ENCODE results near the gene CCDC137. TPM values are rescaled to one million over a fixed set of nuclear protein-coding genes. Genes with fewer than 3 reads are reported as not detected.

The CCDC137 gene
- total RNA-seq, 1 experiment from 2014 or later: 49.9 TPM

GRCh38 chr17:81711814-81712467 lies 45.4 kb downstream of the CCDC137 start, which contains the start of gene SLC25A10:
SLC25A10 (plus strand) TSS chr17:81712284; CDS start chr17:81712427, 143 bp downstream.
- DNase-seq: peak; percentile 92
- Histone ChIP-seq H4K20me1 (ENCODE audit: low read length) (0 out of 2 replicates have a peak, but pooled peaks cover 5% of the 10 kb centered on the region), H3F3A (ENCODE audit: low read length, unreplicated experiment) (peaks cover 8% of the 10 kb centered on the region), H3K27me3 (ENCODE audit: low read length) (no peaks in the 10 kb centered on the region), H3K4me2 (ENCODE audit: low read length) (peak within 1 kb of the TSS; percentile 99), H3K79me2 (ENCODE audit: low read length) (peaks cover 34% of the 10 kb centered on the region), H3K4me1 (ENCODE audit: insufficient read depth, low read length) (peaks cover 37% of the 10 kb centered on the region), H3K27ac (ENCODE audit: low read length) (peak within 1 kb of the TSS; percentile 41), H3K9ac (ENCODE audit: low read length) (peak within 1 kb of the TSS; percentile 77), H3K9me2 (replicated peaks; ENCODE audit: low read length) (no peaks in the 10 kb centered on the region), H3K36me3 (ENCODE audit: low read depth, low read length) (peaks cover 19% of the 10 kb centered on the region), H2AFZ (ENCODE audit: low read length) (no peak within 1 kb of the TSS), H3K9me3 (ENCODE audit: low read length) (no peaks in the 10 kb centered on the region), H3K4me3 (ENCODE audit: low read length) (peak within 1 kb of the TSS; percentile 89)
- intact Hi-C loops (cut with micrococcal nuclease): no loop called here
- ChIA-PET CTCF (no interaction called here), POLR2A (ENCODE audit: unreplicated experiment) (interaction anchor here (0.6 kb wide), 2 partner anchors 202 to 217 kb away, joined by 3 to 4 read pairs; no protein-coding TSS in a partner anchor)
- peak; percentile 69 for ATAC-seq
- BruUV-seq (replicated peaks): no TSS peak
- TF ChIP-seq EZH2 (IDR thresholded peaks at IDR 0.05; ENCODE audit: low read length, unreplicated experiment) (no peak), EZH2phosphoT487 (IDR thresholded peaks at IDR 0.05; ENCODE audit: borderline replicate concordance, low read length) (peak; percentile 97)

- ATAC-seq (peak; percentile 25), DNase-seq (peak; percentile 25)
- peak overlapping the region; percentile 15; the same call in 1 of the 2 replicates for H3K27ac ChIP-seq (ENCODE audit: low read length)
- H2AFZ ChIP-seq (ENCODE audit: low read length): no peak overlapping the region
- no peaks in the 10 kb centered on the region for H3K27me3 ChIP-seq (ENCODE audit: low read length)
- H3K4me3 ChIP-seq (ENCODE audit: low read length): peak overlapping the region; percentile 89
- ChIA-PET CTCF (no interaction called here), POLR2A (ENCODE audit: unreplicated experiment) (interaction anchor here (0.5 to 1.0 kb wide), 3 partner anchors 9 to 203 kb away, joined by 4 to 10 read pairs (median 9); no protein-coding TSS in a partner anchor)
- H3K9ac ChIP-seq (ENCODE audit: low read length): peak overlapping the region; percentile 77
- peak overlapping the region; percentile 99 for H3K4me2 ChIP-seq (ENCODE audit: low read length)
- no peaks in the 10 kb centered on the region for H3K9me3 ChIP-seq (ENCODE audit: low read length)
- BruUV-seq (replicated peaks): no TSS peak
- intact Hi-C loops (cut with micrococcal nuclease): no loop called here
- peaks cover 13% of the 10 kb centered on the region; the same call in 1 of the 2 replicates for H3K36me3 ChIP-seq (ENCODE audit: low read depth, low read length)
- peaks cover 37% of the 10 kb centered on the region for H3K4me1 ChIP-seq (ENCODE audit: insufficient read depth, low read length)
- H3F3A ChIP-seq (ENCODE audit: low read length, unreplicated experiment): peaks cover 8% of the 10 kb centered on the region
- no peak for TF ChIP-seq EZH2 (IDR thresholded peaks at IDR 0.05; ENCODE audit: low read length, unreplicated experiment)
- no peak; the same call in 1 of the 2 replicates for TF ChIP-seq CTCF (conservative IDR thresholded peaks at IDR 0.05; ENCODE audit: low read depth, low read length)
- no peak for TF ChIP-seq EZH2phosphoT487 (IDR thresholded peaks at IDR 0.05; ENCODE audit: borderline replicate concordance, low read length)
- H4K20me1 ChIP-seq (ENCODE audit: low read length): 0 out of 2 replicates have a peak, but pooled peaks cover 5% of the 10 kb centered on the region
- H3K79me2 ChIP-seq (ENCODE audit: low read length): peaks cover 33% of the 10 kb centered on the region
- H3K9me2 ChIP-seq (replicated peaks; ENCODE audit: low read length): no peaks in the 10 kb centered on the region
Measured at GRCh38 chr17:81712468-81713003, 46.0 kb downstream of the CCDC137 start.

GRCh38 chr17:81713004-81713555 lies 46.5 kb downstream of the CCDC137 start:
- ChIA-PET POLR2A (ENCODE audit: unreplicated experiment) (interaction anchor here (0.5 to 1.0 kb wide), 3 partner anchors 9 to 32 kb away, joined by 9 to 16 read pairs (median 10); no protein-coding TSS in a partner anchor), CTCF (interaction anchor here (0.6 to 0.7 kb wide), 3 partner anchors 15 to 156 kb away, joined by 6 to 9 read pairs (median 6); no protein-coding TSS in a partner anchor)
- H3K27me3 ChIP-seq (ENCODE audit: low read length): no peaks in the 10 kb centered on the region
- H4K20me1 ChIP-seq (ENCODE audit: low read length): no peaks in the 10 kb centered on the region
- TF ChIP-seq CTCF (conservative IDR thresholded peaks at IDR 0.05; ENCODE audit: low read depth, low read length): no peak
- no peak for TF ChIP-seq EZH2phosphoT487 (IDR thresholded peaks at IDR 0.05; ENCODE audit: borderline replicate concordance, low read length)
- no peak for TF ChIP-seq EZH2 (IDR thresholded peaks at IDR 0.05; ENCODE audit: low read length, unreplicated experiment)
- peaks cover 8% of the 10 kb centered on the region for H3F3A ChIP-seq (ENCODE audit: low read length, unreplicated experiment)
- ATAC-seq (peak; percentile 4; the same call in 1 of the 2 replicates), DNase-seq (peak; percentile 25)
- H3K4me2 ChIP-seq (ENCODE audit: low read length): peak overlapping the region; percentile 99
- H3K9me3 ChIP-seq (ENCODE audit: low read length): no peaks in the 10 kb centered on the region
- peaks cover 33% of the 10 kb centered on the region for H3K79me2 ChIP-seq (ENCODE audit: low read length)
- TSS peak; percentile 5 for BruUV-seq (replicated peaks)
- H3K9me2 ChIP-seq (replicated peaks; ENCODE audit: low read length): no peaks in the 10 kb centered on the region
- peaks cover 8% of the 10 kb centered on the region; the same call in 1 of the 2 replicates for H3K36me3 ChIP-seq (ENCODE audit: low read depth, low read length)
- H2AFZ ChIP-seq (ENCODE audit: low read length): 0 out of 2 replicates have a peak overlapping the region, but pooled peaks have one; percentile 21
- H3K9ac ChIP-seq (ENCODE audit: low read length): peak overlapping the region; percentile 77
- intact Hi-C loops (cut with micrococcal nuclease): no loop called here
- peaks cover 37% of the 10 kb centered on the region for H3K4me1 ChIP-seq (ENCODE audit: insufficient read depth, low read length)
- peak overlapping the region; percentile 15 for H3K27ac ChIP-seq (ENCODE audit: low read length)
- peak overlapping the region; percentile 89 for H3K4me3 ChIP-seq (ENCODE audit: low read length)
